H9 (cell line): ENCODE measurements around the gene SORD. TPM values are rescaled to one million over a fixed set of nuclear protein-coding genes. Genes with fewer than 3 reads are reported as not detected.
"Not testable (repeated sequence)": the region's sequence is repeated elsewhere in the genome, so short reads cannot be mapped to it uniquely, and the experiment has no call there.

Experiments
- DNase-seq: peaks from one replicate; pipeline ENCODE4 v3.0.0-alpha.2; 2017
- H2AFZ ChIP-seq: one replicate; pipeline ENCODE4 v1.6.1; 2013; ENCODE audit warnings: mild to moderate bottlenecking, low read length, control low read depth, moderate library complexity
- H2AK5ac ChIP-seq: 2 replicates; pipeline ENCODE4 v1.6.1; 2013; ENCODE audit warnings: low read length, control low read depth, mixed read lengths; ENCODE audit not compliant: insufficient read length
- H2BK120ac ChIP-seq: one replicate; pipeline ENCODE4 v1.6.1; 2013; ENCODE audit warnings: low read depth, mild to moderate bottlenecking, low read length, control low read depth, inconsistent platforms; ENCODE audit not compliant: poor library complexity, severe bottlenecking
- H2BK12ac ChIP-seq: 2 replicates; pipeline ENCODE4 v1.6.1; 2013; ENCODE audit warnings: low read length, control low read depth, mixed read lengths, low read depth; ENCODE audit not compliant: insufficient read length
- H2BK15ac ChIP-seq: 2 replicates; pipeline ENCODE4 v1.6.1; 2013; ENCODE audit warnings: low read depth, low read length, control low read depth
- H2BK20ac ChIP-seq: one replicate; pipeline ENCODE4 v1.6.1; 2013; ENCODE audit warnings: low read depth, mild to moderate bottlenecking, low read length, control low read depth, inconsistent platforms; ENCODE audit not compliant: poor library complexity, severe bottlenecking
- H2BK5ac ChIP-seq: 2 replicates; pipeline ENCODE4 v1.6.1; 2013; ENCODE audit warnings: low read length, control low read depth, mixed read lengths; ENCODE audit not compliant: insufficient read length
- H3K14ac ChIP-seq: 2 replicates; pipeline ENCODE4 v1.6.1; 2013; ENCODE audit warnings: low read length, control low read depth; ENCODE audit not compliant: insufficient read depth
- H3K18ac ChIP-seq: 2 replicates; pipeline ENCODE4 v1.6.1; 2013; ENCODE audit warnings: low read depth, mild to moderate bottlenecking, mixed read lengths, low read length, control low read depth; ENCODE audit not compliant: insufficient read length
- H3K23ac ChIP-seq: 2 replicates; pipeline ENCODE4 v1.6.1; 2013; ENCODE audit warnings: low read length, control low read depth, mixed read lengths, low read depth; ENCODE audit not compliant: insufficient read length
- H3K23me2 ChIP-seq: 2 replicates; pipeline ENCODE4 v1.6.1; 2013; ENCODE audit warnings: low read depth, mild to moderate bottlenecking, mixed read lengths, low read length, control low read depth; ENCODE audit not compliant: insufficient read length, poor library complexity, severe bottlenecking
- H3K27ac ChIP-seq: 2 replicates; pipeline ENCODE4 v1.5.1; 2013; ENCODE audit warnings: low read length, control low read depth, mixed read lengths, low read depth; ENCODE audit not compliant: insufficient read length
- H3K27me3 ChIP-seq: 2 replicates; pipeline ENCODE4 v1.6.1; 2013; ENCODE audit warnings: low read length, control low read depth, inconsistent platforms; ENCODE audit not compliant: insufficient read depth
- H3K4ac ChIP-seq: 2 replicates; pipeline ENCODE4 v1.6.1; 2013; ENCODE audit warnings: low read depth, mild to moderate bottlenecking, control low read depth, inconsistent platforms, low read length, moderate library complexity
- H3K4me1 ChIP-seq: 2 replicates; pipeline ENCODE4 v1.6.1; 2013; ENCODE audit warnings: low read length, control low read depth, inconsistent platforms; ENCODE audit not compliant: insufficient read depth
- H3K4me2 ChIP-seq: 2 replicates; pipeline ENCODE4 v1.6.1; 2013; ENCODE audit warnings: low read length, control low read depth, mixed read lengths; ENCODE audit not compliant: insufficient read length, insufficient read depth
- H3K56ac ChIP-seq: 2 replicates; pipeline ENCODE4 v1.6.1; 2013; ENCODE audit warnings: low read depth, mild to moderate bottlenecking, mixed read lengths, low read length, control low read depth; ENCODE audit not compliant: insufficient read length
- H3K79me1 ChIP-seq: 2 replicates; pipeline ENCODE4 v1.6.1; 2013; ENCODE audit warnings: low read depth, mild to moderate bottlenecking, moderate library complexity, low read length, control low read depth, inconsistent platforms; ENCODE audit not compliant: insufficient read depth, poor library complexity, severe bottlenecking
- H3K79me2 ChIP-seq: 2 replicates; pipeline ENCODE4 v1.6.1; 2013; ENCODE audit warnings: low read length, control low read depth, inconsistent platforms; ENCODE audit not compliant: insufficient read depth
- H3K9ac ChIP-seq: 2 replicates; pipeline ENCODE4 v1.6.1; 2013; ENCODE audit warnings: low read length, control low read depth, mixed read lengths; ENCODE audit not compliant: insufficient read length; ENCODE audit errors: extremely low read depth
- H3K9me3 ChIP-seq: one replicate; pipeline ENCODE4 v1.6.1; 2013; ENCODE audit warnings: low read depth, low read length, inconsistent platforms; ENCODE audit not compliant: control insufficient read depth
- H3T11ph ChIP-seq: one replicate; pipeline ENCODE4 v1.6.1; 2013; ENCODE audit warnings: mild to moderate bottlenecking, low read length, control low read depth, inconsistent platforms
- H4K20me1 ChIP-seq: one replicate; pipeline ENCODE4 v1.6.1; 2013; ENCODE audit not compliant: control insufficient read depth, insufficient read length, insufficient read depth
- H4K5ac ChIP-seq: 2 replicates; pipeline ENCODE4 v1.6.1; 2013; ENCODE audit warnings: low read depth, mild to moderate bottlenecking, mixed read lengths, low read length, control low read depth; ENCODE audit not compliant: insufficient read length
- H4K8ac ChIP-seq: replicated peaks from 2 replicates; pipeline ENCODE4 v1.6.1; 2013; ENCODE audit warnings: low read length, control low read depth, mixed read lengths, low read depth; ENCODE audit not compliant: insufficient read length
- H4K91ac ChIP-seq: 2 replicates; pipeline ENCODE4 v1.6.1; 2013; ENCODE audit warnings: low read depth, mild to moderate bottlenecking, moderate library complexity, mixed read lengths, low read length, control low read depth; ENCODE audit not compliant: insufficient read length
- H3K27ac Mint-ChIP-seq, 3 experiments: 2 replicates in 2 of 3; 3 replicates in 1 of 3; pipeline ENCODE4 v1.8.0; 2020 to 2021; ENCODE audit warnings: mixed read lengths in 3 of 3, mild to moderate bottlenecking in 1 of 3, moderate library complexity in 1 of 3
- H3K27me3 Mint-ChIP-seq: 2 replicates; pipeline ENCODE4 v1.8.0; 2021; ENCODE audit warnings: low read depth, mild to moderate bottlenecking, moderate library complexity, mixed read lengths
- H3K36me3 Mint-ChIP-seq, 3 experiments: 2 replicates in 2 of 3; 3 replicates in 1 of 3; pipeline ENCODE4 v1.8.0; 2020 to 2021; ENCODE audit warnings: low read depth in 3 of 3, mixed read lengths in 3 of 3; ENCODE audit not compliant: insufficient read depth in 1 of 3
- H3K4me1 Mint-ChIP-seq, 2 experiments: 2 replicates each; pipeline ENCODE4 v1.8.0; 2020; ENCODE audit warnings: mixed read lengths in 2 of 2
- H3K4me3 Mint-ChIP-seq, 2 experiments: 2 replicates in 1 of 2; 3 replicates in 1 of 2; pipeline ENCODE4 v1.8.0; 2020 to 2021; ENCODE audit warnings: mild to moderate bottlenecking in 2 of 2, mixed read lengths in 2 of 2, moderate library complexity in 1 of 2
- H3K9me3 Mint-ChIP-seq, 2 experiments: 2 replicates in 1 of 2; 3 replicates in 1 of 2; pipeline ENCODE4 v1.8.0; 2020; ENCODE audit warnings: mild to moderate bottlenecking in 2 of 2, mixed read lengths in 2 of 2, moderate library complexity in 1 of 2
- CTCF ChIP-seq: fragments of 200-600 bp; sonication (generic); conservative IDR thresholded peaks from 3 replicates; pipeline ENCODE4 v1.8.0; 2021; ENCODE audit warnings: antibody characterized with exemption, mild to moderate bottlenecking
- WGBS: extraction: QIAGEN DNeasy Blood & Tissue Kit; methylation state at CpG from one replicate; pipeline ENCODE4 v1.1.7; 2013; ENCODE audit warnings: missing lambda C conversion rate, low lambda C conversion rate, mixed read lengths; ENCODE audit not compliant: insufficient read length; ENCODE audit errors: extremely low coverage; 5-methylcytosine and 5-hydroxymethylcytosine counted together
- total RNA-seq: library from RNA; stranded (reverse); gene quantifications from 2 replicates; pipeline ENCODE4 v1.2.1, GENCODE V29; 2021

The SORD gene
- total RNA-seq, 1 experiment from 2014 or later = 35.2 TPM

GRCh38 chr15:44999105-44999504 lies 23.9 kb upstream of the SORD start:
- no CpG with 5 or more reads among the region's 2 CpGs for WGBS
- H3K18ac ChIP-seq = no peak overlapping the region
- no peak overlapping the region for H3K4me3 Mint-ChIP-seq

GRCh38 chr15:45001180-45001579 lies 21.8 kb upstream of the SORD start:
- not testable (repeated sequence) for H3K23ac ChIP-seq, H2AK5ac ChIP-seq, H3K23me2 ChIP-seq, H3K27ac ChIP-seq, H2BK20ac ChIP-seq, H3K9me3 Mint-ChIP-seq, H3K36me3 Mint-ChIP-seq, H3K4me1 ChIP-seq, H2BK15ac ChIP-seq, H3K9me3 ChIP-seq, H4K8ac ChIP-seq, H3K4ac ChIP-seq, H3K4me1 Mint-ChIP-seq, H2AFZ ChIP-seq, H3K27me3 ChIP-seq, H3K9ac ChIP-seq, H4K91ac ChIP-seq, H4K5ac ChIP-seq, H2BK12ac ChIP-seq, H3K79me1 ChIP-seq, H3K18ac ChIP-seq, H3K4me3 Mint-ChIP-seq, H3T11ph ChIP-seq, H3K27me3 Mint-ChIP-seq, H3K14ac ChIP-seq, H2BK5ac ChIP-seq, H2BK120ac ChIP-seq, H4K20me1 ChIP-seq, DNase-seq, H3K27ac Mint-ChIP-seq, H3K4me2 ChIP-seq, H3K79me2 ChIP-seq, H3K56ac ChIP-seq
- no CpG with 5 or more reads among the region's 1 CpG for WGBS

More at GRCh38 chr15:44999105-44999504, 23.9 kb upstream of the SORD start:
- Histone ChIP-seq H3K27me3 (no peaks in the 10 kb centered on the region), H3K79me2 (no peaks in the 10 kb centered on the region), H3T11ph (no peak overlapping the region), H3K23ac (no peak overlapping the region), H3K23me2 (no peaks in the 10 kb centered on the region), H2AFZ (no peak overlapping the region), H2BK120ac (no peak overlapping the region), H3K4ac (no peak overlapping the region), H2BK20ac (no peak overlapping the region), H4K91ac (no peak overlapping the region), H2BK12ac (no peak overlapping the region), H3K4me1 (no peaks in the 10 kb centered on the region), H2BK5ac (no peak overlapping the region), H3K14ac (no peak overlapping the region), H2BK15ac (no peak overlapping the region), H3K4me2 (no peak overlapping the region), H4K8ac (no peak overlapping the region), H3K9ac (no peak overlapping the region), H3K79me1 (no peaks in the 10 kb centered on the region), H4K20me1 (no peaks in the 10 kb centered on the region), H2AK5ac (no peak overlapping the region), H3K9me3 (no peaks in the 10 kb centered on the region), H3K56ac (no peak overlapping the region), H3K27ac (no peak overlapping the region), H4K5ac (no peak overlapping the region)
- Mint-ChIP-seq H3K4me1 (peaks cover 3% of the 10 kb centered on the region in 2 experiments; a peak in 2 of 4 replicates), H3K27me3 (no peaks in the 10 kb centered on the region; the same call in 1 of the 2 replicates), H3K36me3 (no peaks in the 10 kb centered on the region), H3K27ac (no peak overlapping the region), H3K9me3 (peaks cover 0 to 5% of the 10 kb centered on the region in 2 experiments; a peak in 3 of 5 replicates)
- no peak for TF ChIP-seq CTCF
- no peak for DNase-seq
